Measurements from ENCODE around the gene ARF3. TPM values are rescaled to one million over a fixed set of nuclear protein-coding genes. Genes with fewer than 3 reads are reported as not detected.
A peak's percentile ranks its signal among the peaks of the same experiment; 100 is the strongest.

ARF3 gene
- total RNA-seq, 1 experiment from 2014 or later, result 263 TPM

DNA sequence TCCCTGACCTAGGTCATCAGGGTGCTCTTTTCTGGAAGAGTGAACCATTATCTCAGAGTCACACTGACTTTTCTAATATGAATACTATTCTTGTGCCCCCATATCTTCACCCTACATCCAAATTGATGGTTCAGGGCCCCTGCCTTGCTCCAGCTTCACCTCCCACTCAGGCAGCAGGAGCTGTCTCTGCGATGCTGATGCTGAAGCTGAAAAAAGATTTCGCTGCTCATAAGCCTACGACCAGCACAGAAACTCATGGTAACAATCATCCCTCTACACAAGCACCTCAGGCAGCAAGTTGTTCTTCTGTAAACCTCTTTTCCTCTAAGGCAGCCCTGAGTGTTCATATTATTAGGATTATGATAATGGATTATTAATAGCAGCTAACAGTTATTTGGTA lies 3.2 kb downstream of the ARF3 start:
- Histone ChIP-seq H3K23me2 (ENCODE audit: insufficient read length, low read depth, low read length, poor library complexity, severe bottlenecking) (peaks cover 9% of the 10 kb centered on the region), H2BK120ac (ENCODE audit: low read depth, low read length, poor library complexity, severe bottlenecking) (no peak overlapping the region), H3K27ac (ENCODE audit: insufficient read length, low read depth, low read length) (no peak overlapping the region), H3K9me3 (ENCODE audit: control insufficient read depth, low read depth, low read length) (no peaks in the 10 kb centered on the region), H3K4me1 (ENCODE audit: insufficient read depth, low read length) (0 out of 2 replicates have a peak, but pooled peaks cover 2% of the 10 kb centered on the region), H3K27me3 (ENCODE audit: insufficient read depth, low read length) (no peaks in the 10 kb centered on the region), H3K9ac (ENCODE audit: extremely low read depth, insufficient read length, low read length) (no peak overlapping the region), H3K4ac (ENCODE audit: low read depth, low read length) (no peak overlapping the region), H2BK15ac (ENCODE audit: low read depth, low read length) (no peak overlapping the region), H3K4me2 (ENCODE audit: insufficient read depth, insufficient read length, low read length) (no peak overlapping the region), H4K20me1 (ENCODE audit: control insufficient read depth, insufficient read depth, insufficient read length) (no peaks in the 10 kb centered on the region), H2AFZ (ENCODE audit: low read length) (no peak overlapping the region), H3K14ac (ENCODE audit: insufficient read depth, low read length) (no peak overlapping the region), H4K5ac (ENCODE audit: insufficient read length, low read depth, low read length) (no peak overlapping the region), H3K79me1 (ENCODE audit: insufficient read depth, low read depth, low read length, poor library complexity, severe bottlenecking) (no peaks in the 10 kb centered on the region), H3K56ac (ENCODE audit: insufficient read length, low read depth, low read length) (no peak overlapping the region), H3K23ac (ENCODE audit: insufficient read length, low read depth, low read length) (no peak overlapping the region), H3T11ph (ENCODE audit: low read length) (no peak overlapping the region), H4K91ac (ENCODE audit: insufficient read length, low read depth, low read length) (no peak overlapping the region), H2BK12ac (ENCODE audit: insufficient read length, low read depth, low read length) (no peak overlapping the region), H3K18ac (ENCODE audit: insufficient read length, low read depth, low read length) (no peak overlapping the region), H2AK5ac (ENCODE audit: insufficient read length, low read length) (no peak overlapping the region), H4K8ac (replicated peaks; ENCODE audit: insufficient read length, low read depth, low read length) (no peak overlapping the region), H2BK5ac (ENCODE audit: insufficient read length, low read length) (no peak overlapping the region), H3K79me2 (ENCODE audit: insufficient read depth, low read length) (peaks cover 39% of the 10 kb centered on the region; the same call in 1 of the 2 replicates), H2BK20ac (ENCODE audit: low read depth, low read length, poor library complexity, severe bottlenecking) (no peak overlapping the region)
- WGBS (ENCODE audit: extremely low coverage, insufficient read length, low lambda C conversion rate), result no CpG with 5 or more reads among the region's 3 CpGs
- DNase-seq, result no peak
- TF ChIP-seq, protein P1, sequence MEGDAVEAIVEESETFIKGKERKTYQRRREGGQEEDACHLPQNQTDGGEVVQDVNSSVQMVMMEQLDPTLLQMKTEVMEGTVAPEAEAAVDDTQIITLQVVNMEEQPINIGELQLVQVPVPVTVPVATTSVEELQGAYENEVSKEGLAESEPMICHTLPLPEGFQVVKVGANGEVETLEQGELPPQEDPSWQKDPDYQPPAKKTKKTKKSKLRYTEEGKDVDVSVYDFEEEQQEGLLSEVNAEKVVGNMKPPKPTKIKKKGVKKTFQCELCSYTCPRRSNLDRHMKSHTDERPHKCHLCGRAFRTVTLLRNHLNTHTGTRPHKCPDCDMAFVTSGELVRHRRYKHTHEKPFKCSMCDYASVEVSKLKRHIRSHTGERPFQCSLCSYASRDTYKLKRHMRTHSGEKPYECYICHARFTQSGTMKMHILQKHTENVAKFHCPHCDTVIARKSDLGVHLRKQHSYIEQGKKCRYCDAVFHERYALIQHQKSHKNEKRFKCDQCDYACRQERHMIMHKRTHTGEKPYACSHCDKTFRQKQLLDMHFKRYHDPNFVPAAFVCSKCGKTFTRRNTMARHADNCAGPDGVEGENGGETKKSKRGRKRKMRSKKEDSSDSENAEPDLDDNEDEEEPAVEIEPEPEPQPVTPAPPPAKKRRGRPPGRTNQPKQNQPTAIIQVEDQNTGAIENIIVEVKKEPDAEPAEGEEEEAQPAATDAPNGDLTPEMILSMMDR (conservative IDR thresholded peaks at IDR 0.05), result no peak
- no peaks in the 10 kb centered on the region; a peak in 1 of 5 replicates for H3K9me3 Mint-ChIP-seq
- H3K27ac Mint-ChIP-seq, result no peak overlapping the region
- peaks cover 8 to 58% (median 33%) of the 10 kb centered on the region in 3 experiments; a peak in 6 of 7 replicates for H3K36me3 Mint-ChIP-seq (ENCODE audit: insufficient read depth in 1 of 3, low read depth in 3 of 3)
- peak overlapping the region in 1 of 2 experiments; percentile 33; a peak in 1 of 5 replicates for H3K4me3 Mint-ChIP-seq
- H3K27me3 Mint-ChIP-seq (ENCODE audit: low read depth), result no peaks in the 10 kb centered on the region
- H3K4me1 Mint-ChIP-seq, result peaks cover 23 to 24% of the 10 kb centered on the region in 2 experiments
